Liver (tissue), 3 donors: ENCODE measurements around the gene CFAP45.

ENCODE experiments used
- CTCF ChIP-seq: fragments of 150-350 bp; IDR thresholded peaks from 2 replicates; pipeline ENCODE4 v1.5.1; 2017; ENCODE audit warnings: improper control_type of control experiment, low read depth, low read length; ENCODE audit not compliant: missing input control
- SP1 ChIP-seq: IDR thresholded peaks from 2 replicates; pipeline ENCODE4 v1.6.1; 2018; ENCODE audit warnings: antibody characterized with exemption, mild to moderate bottlenecking
- donor health status: healthy.
- donor health status: healthy.

- TF ChIP-seq SP1 (no peak), CTCF (no peak)
Measured at GRCh38 chr1:159921251-159921650, 21.3 kb upstream of the CFAP45 start.
